SK-N-MC (cell line): ENCODE measurements around the gene SYT13.

ENCODE experiments used
- DNase-seq: peaks from one replicate; pipeline ENCODE4 v3.0.0-alpha.2; 2011; ENCODE audit warnings: low read depth, low spot score
- H3K27ac ChIP-seq: fragments of 200-600 bp; sonication (generic); 2 replicates; pipeline ENCODE4 v1.5.1; 2016; ENCODE audit warnings: mixed run types
- H3K36me3 ChIP-seq: fragments of 200-600 bp; sonication (generic); 2 replicates; pipeline ENCODE4 v1.6.1; 2017; ENCODE audit warnings: antibody characterized with exemption, low read length, mixed read lengths; ENCODE audit not compliant: insufficient read depth
- H3K4me3 ChIP-seq: fragments of 200-600 bp; sonication (generic); 2 replicates; pipeline ENCODE4 v1.5.1; 2016
- H3K9ac ChIP-seq: fragments of 200-600 bp; sonication (generic); 2 replicates; pipeline ENCODE4 v1.8.0; 2017; ENCODE audit warnings: mixed run types, mixed read lengths; ENCODE audit not compliant: insufficient read length
- H3K9me3 ChIP-seq: fragments of 200-600 bp; sonication (generic); 2 replicates; pipeline ENCODE4 v1.6.1; 2017; ENCODE audit warnings: low read depth, mild to moderate bottlenecking, antibody characterized with exemption, low read length, moderate library complexity, mixed read lengths
- EZH2 ChIP-seq: fragments of 200-600 bp; sonication (generic); IDR thresholded peaks from one replicate; pipeline ENCODE4 v1.6.1; 2017; ENCODE audit warnings: antibody characterized with exemption
- FOXP2 ChIP-seq: optimal IDR thresholded peaks from 2 replicates; pipeline ENCODE3; 2011; ENCODE audit warnings: mild to moderate bottlenecking, moderate library complexity; ENCODE audit not compliant: insufficient read depth; ENCODE audit errors: extremely low read length, control extremely low read depth
- POLR2AphosphoS5 ChIP-seq: IDR thresholded peaks from 2 replicates; pipeline ENCODE4 v1.6.1; 2012; ENCODE audit warnings: mild to moderate bottlenecking, low read depth, low read length, borderline replicate concordance

Gene SYT13

DNA sequence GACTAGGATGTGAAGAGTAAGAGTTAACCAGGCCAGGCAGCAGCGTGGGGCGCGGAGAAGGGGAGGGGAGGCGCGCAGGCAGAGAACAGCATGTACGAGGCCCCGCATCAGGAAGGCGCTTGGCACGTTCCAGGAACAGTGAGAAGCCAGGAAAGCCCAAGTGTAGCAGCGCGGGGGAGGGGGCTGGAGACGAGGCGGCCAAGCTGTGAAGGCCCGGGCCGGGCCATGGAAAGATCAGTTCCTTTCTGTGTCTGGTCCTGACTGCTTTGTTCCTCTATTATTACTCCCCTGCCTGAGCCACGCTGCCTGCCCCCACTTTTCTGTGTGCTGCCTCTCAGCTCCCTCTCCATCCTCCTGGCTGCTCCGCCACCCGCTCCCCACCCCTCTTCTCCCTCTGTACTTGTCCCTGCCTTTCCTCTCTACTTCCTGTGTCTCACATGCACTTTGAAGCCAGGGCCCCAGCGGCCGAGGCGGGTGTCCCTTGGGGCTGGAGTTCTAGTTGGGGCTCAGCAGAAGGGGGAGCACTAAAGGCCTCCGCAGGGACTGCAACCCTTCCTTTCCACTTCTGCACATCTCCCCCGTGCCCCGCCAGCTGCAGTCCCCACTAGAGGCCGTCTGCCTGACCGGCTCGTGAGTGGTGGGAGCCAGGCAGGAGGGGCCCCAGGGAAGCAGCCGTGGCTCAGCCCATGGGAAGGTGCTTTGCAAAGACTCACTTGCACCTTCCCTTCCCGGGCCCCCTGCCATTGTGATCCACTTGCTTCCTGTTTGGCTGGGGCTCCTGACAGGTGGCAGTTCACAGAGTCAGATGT lies 76.0 kb downstream of the SYT13 start:
- no peak for TF ChIP-seq FOXP2
- TF ChIP-seq POLR2AphosphoS5 = no peak
- no peak for TF ChIP-seq EZH2
- DNase-seq = no peak
- H3K9ac ChIP-seq = no peak overlapping the region
- no peaks in the 10 kb centered on the region for H3K9me3 ChIP-seq
- no peak overlapping the region for H3K4me3 ChIP-seq
- H3K27ac ChIP-seq = no peak overlapping the region
- H3K36me3 ChIP-seq = no peaks in the 10 kb centered on the region

DNA sequence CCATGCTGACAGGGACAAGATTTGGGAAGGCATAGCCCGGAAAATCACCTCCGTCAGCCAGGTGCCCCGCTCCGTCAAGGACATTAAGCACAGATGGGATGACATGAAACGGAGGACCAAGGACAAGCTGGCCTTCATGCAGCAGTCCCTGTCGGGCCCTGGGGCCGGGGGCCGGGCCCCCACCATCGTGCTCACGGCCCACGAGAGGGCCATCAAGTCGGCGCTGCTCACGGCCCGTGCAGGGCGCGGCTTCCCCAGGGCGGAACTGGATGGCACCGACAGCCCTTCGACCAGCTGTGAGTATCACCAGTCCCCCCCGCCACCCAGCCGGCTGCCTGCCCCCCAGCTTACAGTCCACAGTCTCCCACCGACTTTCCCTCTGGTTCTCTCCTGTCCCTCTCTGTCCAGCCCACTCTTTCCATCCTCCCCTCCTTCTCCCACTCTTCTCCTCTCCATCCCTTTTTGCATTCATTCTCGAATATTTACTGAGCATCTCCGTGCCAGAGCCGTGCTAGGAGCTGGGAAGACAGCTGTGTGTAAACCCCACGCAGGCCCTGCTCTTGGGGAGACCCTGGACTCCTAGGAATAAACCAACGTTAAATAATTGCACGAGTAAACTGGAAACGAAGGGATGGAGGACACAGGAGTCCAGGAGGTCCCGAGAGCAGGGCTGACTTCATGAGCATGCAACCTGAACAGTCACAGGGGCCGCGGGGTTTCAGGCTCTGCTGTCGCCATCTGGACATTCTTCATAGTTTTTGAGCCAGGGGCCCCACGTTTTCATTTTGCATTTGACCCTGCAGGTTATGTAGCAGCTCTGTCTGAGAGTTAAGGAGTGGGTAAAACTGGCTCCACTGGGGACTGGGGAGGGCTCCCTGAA lies 76.9 kb downstream of the SYT13 start:
- Histone ChIP-seq H3K36me3 (no peaks in the 10 kb centered on the region), H3K27ac (no peak overlapping the region), H3K9me3 (no peaks in the 10 kb centered on the region), H3K9ac (no peak overlapping the region), H3K4me3 (no peak overlapping the region)
- no peak for DNase-seq
- no peak for TF ChIP-seq EZH2
- no peak for TF ChIP-seq FOXP2
- no peak for TF ChIP-seq POLR2AphosphoS5

DNA sequence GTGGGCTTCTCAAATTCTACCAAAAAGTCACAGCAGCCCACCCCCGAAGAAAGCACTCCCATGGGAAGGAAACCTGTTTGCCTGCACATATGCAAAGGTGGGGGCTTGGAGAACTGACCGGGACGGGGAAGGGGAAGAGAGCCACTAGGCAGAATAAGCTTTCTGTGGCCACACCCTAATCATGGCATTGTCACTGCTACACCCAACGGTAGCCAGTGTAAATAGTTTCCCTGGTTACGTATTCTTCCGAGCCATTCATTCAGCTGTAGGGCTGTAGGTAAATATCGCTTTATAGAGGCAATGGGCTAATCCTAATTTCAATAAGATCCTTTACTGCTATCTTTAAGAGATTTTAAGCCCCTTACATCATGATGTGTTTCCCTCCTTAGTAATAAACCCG lies 78.0 kb downstream of the SYT13 start:
- H3K36me3 ChIP-seq = no peaks in the 10 kb centered on the region
- TF ChIP-seq EZH2 (no peak), POLR2AphosphoS5 (no peak), FOXP2 (no peak)
- H3K9ac ChIP-seq = no peak overlapping the region
- no peak overlapping the region for H3K4me3 ChIP-seq
- no peak for DNase-seq
- H3K9me3 ChIP-seq = no peaks in the 10 kb centered on the region
- no peak overlapping the region for H3K27ac ChIP-seq

DNA sequence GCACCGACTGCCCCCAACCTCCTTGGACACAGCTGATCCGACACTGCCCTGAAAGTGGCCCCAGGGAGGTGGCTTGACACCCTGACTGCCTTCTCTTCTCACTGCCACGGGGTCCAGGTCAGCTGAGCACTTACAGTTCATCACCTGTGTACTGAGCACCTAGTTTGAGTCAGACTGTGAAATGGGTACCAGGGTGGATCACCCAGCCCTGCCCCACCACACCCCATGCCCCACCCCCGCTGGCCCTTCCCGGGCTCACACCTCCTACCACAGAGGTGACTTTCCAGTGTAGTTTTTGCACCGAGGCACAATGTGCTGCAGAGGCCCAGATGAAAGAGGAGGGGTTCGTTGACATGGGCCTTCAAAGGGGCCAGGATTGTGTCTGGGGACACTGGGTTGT lies 80.2 kb downstream of the SYT13 start:
- no peaks in the 10 kb centered on the region for H3K36me3 ChIP-seq
- TF ChIP-seq POLR2AphosphoS5 = no peak
- TF ChIP-seq FOXP2 = no peak
- no peak for TF ChIP-seq EZH2
- H3K9me3 ChIP-seq = no peaks in the 10 kb centered on the region
- H3K9ac ChIP-seq = no peak overlapping the region
- H3K27ac ChIP-seq = no peak overlapping the region
- H3K4me3 ChIP-seq = no peak overlapping the region
- no peak for DNase-seq

DNA sequence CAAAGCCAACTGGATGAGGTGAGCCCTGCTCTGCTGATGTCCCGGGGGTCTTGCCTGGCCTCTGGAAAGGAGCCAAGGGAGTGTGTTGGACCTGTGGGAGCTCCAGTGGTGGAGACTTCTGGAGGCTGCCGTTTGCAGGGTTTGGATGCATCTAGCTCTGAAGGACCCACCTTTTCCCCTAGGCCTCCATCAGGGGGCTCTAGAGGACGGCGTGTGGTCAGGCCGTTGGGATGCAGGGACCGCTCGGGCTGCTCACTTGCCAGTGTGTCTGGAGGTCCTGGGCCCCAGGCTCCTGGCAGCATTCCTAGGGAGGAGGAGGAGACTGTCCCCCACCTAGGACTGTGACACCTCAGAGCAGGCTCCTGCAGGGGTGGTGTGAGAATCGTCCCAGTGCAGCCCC lies 81.4 kb downstream of the SYT13 start:
- Histone ChIP-seq H3K27ac (no peak overlapping the region), H3K36me3 (no peaks in the 10 kb centered on the region), H3K9me3 (no peaks in the 10 kb centered on the region), H3K9ac (no peak overlapping the region), H3K4me3 (no peak overlapping the region)
- TF ChIP-seq POLR2AphosphoS5 (no peak), EZH2 (no peak)
- no peak for DNase-seq

DNA sequence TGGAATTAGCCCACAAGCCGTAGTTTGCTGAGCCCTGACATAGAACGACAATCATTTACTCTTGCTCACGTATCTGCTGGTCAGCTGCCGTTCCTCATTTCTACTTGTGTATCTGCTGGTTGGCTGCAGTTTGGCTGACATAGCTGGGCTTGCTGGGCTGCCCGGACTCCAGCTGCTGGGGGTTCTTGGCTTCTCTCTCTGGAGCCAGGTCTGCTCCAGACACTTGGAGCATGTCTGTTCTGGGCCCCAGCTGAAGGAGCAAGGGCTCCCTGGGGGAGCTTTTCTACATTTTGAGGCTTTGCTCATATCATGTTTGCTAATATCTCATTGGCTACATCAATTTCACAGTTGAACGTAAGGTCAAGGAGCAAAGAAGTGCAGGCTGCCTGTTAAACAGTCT lies 92.4 kb downstream of the SYT13 start:
- DNase-seq = no peak
- Histone ChIP-seq H3K27ac (no peak overlapping the region), H3K9me3 (no peaks in the 10 kb centered on the region), H3K36me3 (no peaks in the 10 kb centered on the region), H3K9ac (no peak overlapping the region), H3K4me3 (no peak overlapping the region)
- no peak for TF ChIP-seq POLR2AphosphoS5
- no peak for TF ChIP-seq EZH2
- no peak for TF ChIP-seq FOXP2
